Neural cell (in vitro differentiated cells): Measurements from ENCODE around the gene TNIP1.

Experiments used
- POLR2AphosphoS5 ChIP-seq: IDR thresholded peaks from 2 replicates; pipeline ENCODE4 v1.6.1; 2012
- RAD21 ChIP-seq: fragments of 450-650 bp; conservative IDR thresholded peaks from 2 replicates; pipeline ENCODE4 v1.6.1; 2014; ENCODE audit warnings: antibody characterized with exemption, mild to moderate bottlenecking, moderate library complexity
- TAF1 ChIP-seq: IDR thresholded peaks from 2 replicates; pipeline ENCODE4 v1.6.1; 2012; ENCODE audit warnings: low read depth
- TF ChIP-seq, protein P1 (sequence below): fragments of 450-650 bp; IDR thresholded peaks from 2 replicates; pipeline ENCODE4 v1.5.1; 2014; ENCODE audit warnings: antibody characterized with exemption, mild to moderate bottlenecking, moderate library complexity; ENCODE audit not compliant: poor library complexity, severe bottlenecking

DNA sequence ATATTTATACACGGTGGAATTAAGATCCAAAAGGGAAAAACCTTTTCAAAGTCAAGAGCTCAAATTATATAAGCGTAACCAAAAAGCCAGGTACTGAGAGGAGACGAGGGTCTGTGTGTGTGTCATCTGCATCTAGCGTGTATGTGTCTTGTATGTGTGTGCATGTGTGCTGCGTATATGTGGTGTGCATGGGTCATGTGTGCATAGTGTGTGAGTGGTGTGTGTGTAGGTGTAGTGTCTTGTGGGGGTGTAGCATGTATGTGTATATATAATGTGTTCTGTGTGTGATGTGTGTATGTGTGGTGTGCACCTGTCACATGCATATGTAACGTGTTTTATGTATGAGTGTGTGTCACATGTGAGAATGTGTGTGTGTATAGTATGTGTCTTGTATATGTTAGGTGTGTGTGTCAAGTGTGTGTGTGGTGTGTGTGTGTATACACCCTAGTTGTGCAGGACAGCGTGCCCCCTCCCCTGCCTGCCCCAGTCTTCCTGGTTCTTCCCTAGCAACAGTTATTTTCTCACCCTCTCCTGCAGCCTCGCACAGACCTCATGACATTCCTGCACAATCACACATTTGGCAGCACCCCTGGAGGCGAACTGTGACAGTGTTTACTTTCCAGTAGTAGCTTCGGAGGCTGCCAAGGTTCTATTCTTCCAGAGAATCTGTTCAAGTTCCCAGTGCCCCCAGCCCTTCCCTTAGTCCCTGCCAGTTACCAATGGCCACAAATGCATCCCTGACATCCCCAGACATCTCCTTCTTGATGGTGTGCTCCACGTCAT lies 27.1 kb upstream of the TNIP1 start:
- TF ChIP-seq, protein P1, sequence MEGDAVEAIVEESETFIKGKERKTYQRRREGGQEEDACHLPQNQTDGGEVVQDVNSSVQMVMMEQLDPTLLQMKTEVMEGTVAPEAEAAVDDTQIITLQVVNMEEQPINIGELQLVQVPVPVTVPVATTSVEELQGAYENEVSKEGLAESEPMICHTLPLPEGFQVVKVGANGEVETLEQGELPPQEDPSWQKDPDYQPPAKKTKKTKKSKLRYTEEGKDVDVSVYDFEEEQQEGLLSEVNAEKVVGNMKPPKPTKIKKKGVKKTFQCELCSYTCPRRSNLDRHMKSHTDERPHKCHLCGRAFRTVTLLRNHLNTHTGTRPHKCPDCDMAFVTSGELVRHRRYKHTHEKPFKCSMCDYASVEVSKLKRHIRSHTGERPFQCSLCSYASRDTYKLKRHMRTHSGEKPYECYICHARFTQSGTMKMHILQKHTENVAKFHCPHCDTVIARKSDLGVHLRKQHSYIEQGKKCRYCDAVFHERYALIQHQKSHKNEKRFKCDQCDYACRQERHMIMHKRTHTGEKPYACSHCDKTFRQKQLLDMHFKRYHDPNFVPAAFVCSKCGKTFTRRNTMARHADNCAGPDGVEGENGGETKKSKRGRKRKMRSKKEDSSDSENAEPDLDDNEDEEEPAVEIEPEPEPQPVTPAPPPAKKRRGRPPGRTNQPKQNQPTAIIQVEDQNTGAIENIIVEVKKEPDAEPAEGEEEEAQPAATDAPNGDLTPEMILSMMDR = no peak
- no peak for TF ChIP-seq RAD21
- TF ChIP-seq POLR2AphosphoS5 = no peak
- no peak for TF ChIP-seq TAF1
